ENCODE measurements around the gene HDAC4. TPM values are rescaled to one million over a fixed set of nuclear protein-coding genes. Genes with fewer than 3 reads are reported as not detected.

HDAC4 gene
- polyA plus RNA-seq, 1 donor (not counting 4 experiments of a cell fraction or from before 2014, with no cell fraction given) = 2.9 TPM

- no peaks in the 10 kb centered on the region for H3K27me3 ChIP-seq (ENCODE audit: control insufficient read depth, extremely low read depth, insufficient read depth, low read length)
- H3K27ac ChIP-seq (ENCODE audit: control insufficient read depth, insufficient read depth, low read length) = no peak overlapping the region
- no peak for FAIRE-seq
- H3K4me3 ChIP-seq (ENCODE audit: control insufficient read depth in 2 of 3, extremely low read depth in 1 of 3, insufficient read depth in 2 of 3, low read depth in 1 of 3, low read length in 3 of 3) = no peak overlapping the region
- H3K4me1 ChIP-seq (ENCODE audit: control insufficient read depth, extremely low read depth, insufficient read depth, low read length) = peaks cover 12% of the 10 kb centered on the region
- H4K20me1 ChIP-seq (ENCODE audit: control insufficient read depth, extremely low read depth, insufficient read depth, low read length) = peaks cover 7% of the 10 kb centered on the region
- H3K36me3 ChIP-seq (ENCODE audit: control insufficient read depth in 2 of 2, extremely low read depth in 1 of 2, insufficient read depth in 2 of 2, low read length in 2 of 2) = no peaks in the 10 kb centered on the region
- H3K79me2 ChIP-seq (ENCODE audit: control insufficient read depth, insufficient read depth, low read length) = peaks cover 4% of the 10 kb centered on the region
- no peak overlapping the region for H2AFZ ChIP-seq (ENCODE audit: control insufficient read depth, low read length)
- TF ChIP-seq EZH2 (IDR thresholded peaks at IDR 0.05; ENCODE audit: low read length) (no peak), CTCF (optimal IDR thresholded peaks at IDR 0.05 in 1 of 3, IDR thresholded peaks at IDR 0.05 in 1 of 3, conservative IDR thresholded peaks at IDR 0.05 in 1 of 3; ENCODE audit: extremely low read depth in 1 of 3, insufficient read depth in 2 of 3, low read length in 3 of 3) (no peak)
- no peaks in the 10 kb centered on the region for H3K9me3 ChIP-seq (ENCODE audit: control insufficient read depth, low read depth, low read length)
- no peak overlapping the region for H3K9ac ChIP-seq (ENCODE audit: control insufficient read depth, extremely low read depth, insufficient read depth, low read length)
- dilution Hi-C loops (cut with MboI; ENCODE audit: extremely low pct_ligation_motif_present, low sequenced_read_pairs) = no loop called here
- DNase-seq (ENCODE audit: low read depth, low spot score) = no peak
- no peak overlapping the region for H3K4me2 ChIP-seq (ENCODE audit: control insufficient read depth, extremely low read depth, insufficient read depth, low read depth, low read length)
- H3K9me1 ChIP-seq (ENCODE audit: control insufficient read depth, extremely low read depth, insufficient read depth, low read length) = peaks cover 2% of the 10 kb centered on the region
Measured at GRCh38 chr2:239292531-239292930, 108.3 kb downstream of the HDAC4 start.

GRCh38 chr2:239291475-239292350 lies 109.1 kb downstream of the HDAC4 start:
- FAIRE-seq = no peak
- Histone ChIP-seq H3K4me1 (ENCODE audit: control insufficient read depth, extremely low read depth, insufficient read depth, low read length) (peaks cover 12% of the 10 kb centered on the region), H4K20me1 (ENCODE audit: control insufficient read depth, extremely low read depth, insufficient read depth, low read length) (peaks cover 7% of the 10 kb centered on the region), H2AFZ (ENCODE audit: control insufficient read depth, low read length) (no peak overlapping the region), H3K4me2 (ENCODE audit: control insufficient read depth, extremely low read depth, insufficient read depth, low read depth, low read length) (no peak overlapping the region), H3K9me3 (ENCODE audit: control insufficient read depth, low read depth, low read length) (no peaks in the 10 kb centered on the region), H3K9ac (ENCODE audit: control insufficient read depth, extremely low read depth, insufficient read depth, low read length) (peak overlapping the region; percentile 64), H3K9me1 (ENCODE audit: control insufficient read depth, extremely low read depth, insufficient read depth, low read length) (peaks cover 2% of the 10 kb centered on the region), H3K27ac (ENCODE audit: control insufficient read depth, insufficient read depth, low read length) (peak overlapping the region; percentile 55), H3K79me2 (ENCODE audit: control insufficient read depth, insufficient read depth, low read length) (peaks cover 4% of the 10 kb centered on the region), H3K4me3 (ENCODE audit: control insufficient read depth in 2 of 3, extremely low read depth in 1 of 3, insufficient read depth in 2 of 3, low read depth in 1 of 3, low read length in 3 of 3) (no peak overlapping the region), H3K27me3 (ENCODE audit: control insufficient read depth, extremely low read depth, insufficient read depth, low read length) (no peaks in the 10 kb centered on the region), H3K36me3 (ENCODE audit: control insufficient read depth in 2 of 2, extremely low read depth in 1 of 2, insufficient read depth in 2 of 2, low read length in 2 of 2) (no peaks in the 10 kb centered on the region)
- no peak for TF ChIP-seq EZH2 (IDR thresholded peaks at IDR 0.05; ENCODE audit: low read length)
- TF ChIP-seq CTCF (optimal IDR thresholded peaks at IDR 0.05 in 1 of 3, IDR thresholded peaks at IDR 0.05 in 1 of 3, conservative IDR thresholded peaks at IDR 0.05 in 1 of 3; ENCODE audit: extremely low read depth in 1 of 3, insufficient read depth in 2 of 3, low read length in 3 of 3) = no peak
- dilution Hi-C loops (cut with MboI; ENCODE audit: extremely low pct_ligation_motif_present, low sequenced_read_pairs) = no loop called here
- no peak for DNase-seq (ENCODE audit: low read depth, low spot score)
